ENCODE data around the gene FRMD4A. TPM values are rescaled to one million over a fixed set of nuclear protein-coding genes. Genes with fewer than 3 reads are reported as not detected.

Gene FRMD4A
- total RNA-seq = 2.2 and 2.3 TPM in 2 replicates

GRCh38 chr10:14330388-14331061 lies at the start of gene FRMD4A:
TSS of gene FRMD4A (minus strand) at chr10:14330924.

Data from tracheal epithelial cell (primary cell).